NT2/D1 (cell line): ENCODE results near the gene B9D1.

Experiments used
- DNase-seq: peaks from one replicate; pipeline ENCODE4 v3.0.0-alpha.2; 2011; ENCODE audit warnings: low read depth, low spot score
- H3K27me3 ChIP-seq: 2 replicates; pipeline ENCODE4 v1.6.0; 2011; ENCODE audit warnings: mild to moderate bottlenecking; ENCODE audit not compliant: insufficient read length, insufficient read depth
- H3K36me3 ChIP-seq: 2 replicates; pipeline ENCODE4 v1.6.1; 2011; ENCODE audit warnings: mild to moderate bottlenecking, low read length, mixed read lengths; ENCODE audit not compliant: insufficient read depth, insufficient read length
- H3K4me1 ChIP-seq: 2 replicates; pipeline ENCODE4 v1.5.1; 2011; ENCODE audit not compliant: insufficient read depth, insufficient read length
- H3K4me3 ChIP-seq: 2 replicates; pipeline ENCODE4 v1.5.1; 2011; ENCODE audit warnings: low read depth; ENCODE audit not compliant: insufficient read length
- H3K9ac ChIP-seq: 2 replicates; pipeline ENCODE4 v1.6.0; 2011; ENCODE audit warnings: low read depth; ENCODE audit not compliant: insufficient read length
- H3K9me3 ChIP-seq: 2 replicates; pipeline ENCODE4 v1.5.1; 2011; ENCODE audit warnings: mild to moderate bottlenecking, low read length; ENCODE audit not compliant: insufficient read depth
- SUZ12 ChIP-seq: IDR thresholded peaks from 2 replicates; pipeline ENCODE4 v1.6.1; 2011; ENCODE audit not compliant: insufficient read length, insufficient read depth; ENCODE audit errors: extremely low read depth
- YY1 ChIP-seq: IDR thresholded peaks from 2 replicates; pipeline ENCODE4 v1.6.1; 2011; ENCODE audit not compliant: insufficient read length, insufficient read depth
- ZNF274 ChIP-seq: IDR thresholded peaks from 2 replicates; pipeline ENCODE4 v1.6.1; 2011; ENCODE audit warnings: mild to moderate bottlenecking, low read depth, low read length

Gene B9D1

DNA sequence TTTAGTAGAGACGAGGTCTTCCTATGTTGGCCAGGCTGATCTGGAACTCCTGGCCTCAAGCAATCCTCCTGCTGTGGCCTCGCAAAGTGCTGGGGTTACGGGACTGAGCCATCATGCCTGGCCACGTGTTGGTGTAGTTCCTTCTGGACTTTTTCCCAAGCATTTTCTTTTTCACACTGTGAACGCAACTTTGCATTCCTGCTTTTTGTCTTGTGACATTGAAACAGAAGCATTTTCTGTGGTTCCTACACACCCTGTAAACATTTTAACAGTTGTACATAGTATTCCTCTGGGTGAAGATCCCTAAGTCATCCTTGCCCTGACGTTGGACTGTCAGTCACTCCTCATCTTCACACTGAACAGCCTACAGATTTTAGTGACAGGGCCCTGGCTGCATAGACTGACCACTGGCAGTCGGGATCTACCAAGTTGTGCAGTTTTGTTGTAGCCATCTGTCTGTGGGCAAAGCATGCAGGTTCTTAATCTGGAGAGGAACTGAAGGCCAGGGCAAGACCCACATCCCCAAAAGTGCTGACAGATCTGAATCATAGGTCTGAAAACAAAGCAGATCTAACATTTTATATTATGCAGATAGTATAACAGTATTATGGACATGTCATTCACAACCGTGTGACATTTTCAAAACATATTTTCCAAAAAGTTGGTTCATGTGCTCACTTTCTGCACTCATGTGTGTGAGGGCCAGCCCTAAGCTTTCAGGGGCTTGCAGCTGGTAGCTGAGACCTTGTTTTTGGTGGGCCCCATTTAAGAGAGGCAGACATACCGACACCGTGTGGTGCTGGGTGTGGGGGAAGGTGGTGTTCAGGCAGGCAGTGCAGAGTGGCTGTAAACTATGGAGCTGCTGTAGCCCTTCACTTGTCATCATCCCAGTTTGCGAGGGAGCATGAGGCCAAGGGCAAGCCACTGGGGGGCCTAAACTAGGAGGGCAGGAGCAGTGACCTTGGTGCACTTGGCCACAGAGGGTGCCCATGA, 65.4 kb downstream of the B9D1 start:
- no peaks in the 10 kb centered on the region for H3K4me1 ChIP-seq
- H3K4me3 ChIP-seq, result no peak overlapping the region
- TF ChIP-seq YY1 (no peak), SUZ12 (no peak), ZNF274 (no peak)
- no peaks in the 10 kb centered on the region for H3K27me3 ChIP-seq
- no peaks in the 10 kb centered on the region for H3K36me3 ChIP-seq
- no peak overlapping the region for H3K9ac ChIP-seq
- H3K9me3 ChIP-seq, result no peaks in the 10 kb centered on the region
- no peak for DNase-seq

DNA sequence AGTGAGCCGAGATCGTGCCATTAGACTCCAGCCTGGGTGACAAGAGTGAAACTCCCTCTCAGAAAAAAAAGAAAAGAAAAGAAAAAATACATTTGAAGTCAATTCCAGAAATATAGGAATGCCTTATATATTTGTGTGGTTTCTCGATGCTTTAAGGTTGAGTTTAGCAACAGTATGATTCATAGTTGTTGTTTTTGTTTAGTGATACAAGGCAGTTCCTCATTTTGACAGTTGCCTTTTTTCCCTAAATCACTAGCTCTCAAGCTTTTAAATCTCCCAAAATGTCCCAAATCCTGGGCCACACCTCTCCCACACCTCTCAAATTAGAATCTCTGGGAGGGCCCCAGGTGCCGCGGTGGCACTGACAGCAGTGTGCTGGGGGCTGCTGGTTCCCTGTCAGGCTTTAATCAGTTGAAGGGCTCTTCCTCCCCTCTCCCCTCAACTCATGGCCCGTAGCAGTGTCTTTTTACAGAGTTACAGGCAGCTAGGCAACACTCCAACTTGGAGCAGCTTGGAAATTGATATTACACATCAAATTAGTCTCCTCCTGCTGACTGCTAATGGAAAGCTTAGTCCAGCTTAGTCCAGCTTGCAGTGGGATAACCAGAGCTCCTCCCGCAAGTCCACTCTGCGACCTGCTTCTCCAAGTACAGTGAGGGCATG, 66.9 kb downstream of the B9D1 start:
- no peaks in the 10 kb centered on the region for H3K9me3 ChIP-seq
- no peaks in the 10 kb centered on the region for H3K27me3 ChIP-seq
- peaks cover 3% of the 10 kb centered on the region for H3K4me1 ChIP-seq
- H3K4me3 ChIP-seq, result no peak overlapping the region
- H3K36me3 ChIP-seq, result no peaks in the 10 kb centered on the region
- H3K9ac ChIP-seq, result no peak overlapping the region
- TF ChIP-seq ZNF274 (no peak), YY1 (no peak), SUZ12 (no peak)
- no peak for DNase-seq

DNA sequence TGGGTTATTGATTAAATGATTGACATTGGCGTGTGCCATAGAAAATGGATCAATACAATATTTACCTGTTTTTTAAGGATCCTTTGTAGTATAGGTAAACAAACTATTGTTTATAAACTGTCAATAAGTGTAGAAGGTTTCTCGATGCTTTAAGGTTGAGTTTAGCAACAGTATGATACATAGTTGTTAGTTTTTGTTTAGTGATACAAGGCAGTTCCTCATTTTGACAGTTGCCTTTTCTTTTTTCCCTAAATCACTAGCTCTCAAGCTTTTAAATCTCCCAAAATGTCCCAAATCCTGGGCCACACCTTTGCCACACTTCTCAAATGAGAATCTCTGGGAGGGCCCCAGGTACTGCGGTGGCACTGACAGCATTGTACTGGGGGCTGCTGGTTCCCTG, 68.1 kb downstream of the B9D1 start:
- no peak overlapping the region for H3K9ac ChIP-seq
- no peaks in the 10 kb centered on the region for H3K27me3 ChIP-seq
- H3K4me3 ChIP-seq, result no peak overlapping the region
- H3K4me1 ChIP-seq, result peaks cover 11% of the 10 kb centered on the region
- H3K36me3 ChIP-seq, result peaks cover under 1% of the 10 kb centered on the region
- no peak for DNase-seq
- H3K9me3 ChIP-seq, result no peaks in the 10 kb centered on the region
- TF ChIP-seq YY1, result no peak
- TF ChIP-seq ZNF274, result no peak
- TF ChIP-seq SUZ12, result no peak
